Esophagus squamous epithelium (tissue), 4 donors: ENCODE results near the gene MAP3K7.

Experiments used
- POLR2A ChIP-seq, 4 donors: fragments of 450-650 bp; IDR thresholded peaks; one replicate each; pipeline ENCODE4 v1.6.1; 2017; ENCODE audit warnings: antibody characterized with exemption in 4 of 4, mild to moderate bottlenecking in 4 of 4, moderate library complexity in 3 of 4
- TF ChIP-seq, protein P1 (sequence below), 6 experiments: fragments of 450-650 bp in 4 of 6; fragments of 200-600 bp in 2 of 6; sonication (generic) in 2 of 6; IDR thresholded peaks; one replicate each; pipeline ENCODE4 v1.5.1; 2016 to 2019; ENCODE audit warnings: antibody characterized with exemption in 6 of 6, mild to moderate bottlenecking in 4 of 6, moderate library complexity in 4 of 6

GRCh38 chr6:90586836-90587638, at the start of gene MAP3K7:
- TF ChIP-seq, protein P1, sequence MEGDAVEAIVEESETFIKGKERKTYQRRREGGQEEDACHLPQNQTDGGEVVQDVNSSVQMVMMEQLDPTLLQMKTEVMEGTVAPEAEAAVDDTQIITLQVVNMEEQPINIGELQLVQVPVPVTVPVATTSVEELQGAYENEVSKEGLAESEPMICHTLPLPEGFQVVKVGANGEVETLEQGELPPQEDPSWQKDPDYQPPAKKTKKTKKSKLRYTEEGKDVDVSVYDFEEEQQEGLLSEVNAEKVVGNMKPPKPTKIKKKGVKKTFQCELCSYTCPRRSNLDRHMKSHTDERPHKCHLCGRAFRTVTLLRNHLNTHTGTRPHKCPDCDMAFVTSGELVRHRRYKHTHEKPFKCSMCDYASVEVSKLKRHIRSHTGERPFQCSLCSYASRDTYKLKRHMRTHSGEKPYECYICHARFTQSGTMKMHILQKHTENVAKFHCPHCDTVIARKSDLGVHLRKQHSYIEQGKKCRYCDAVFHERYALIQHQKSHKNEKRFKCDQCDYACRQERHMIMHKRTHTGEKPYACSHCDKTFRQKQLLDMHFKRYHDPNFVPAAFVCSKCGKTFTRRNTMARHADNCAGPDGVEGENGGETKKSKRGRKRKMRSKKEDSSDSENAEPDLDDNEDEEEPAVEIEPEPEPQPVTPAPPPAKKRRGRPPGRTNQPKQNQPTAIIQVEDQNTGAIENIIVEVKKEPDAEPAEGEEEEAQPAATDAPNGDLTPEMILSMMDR (IDR thresholded peaks at IDR 0.05) = no peak
- peak in 2 of 4 donors; percentile 64 to 77 for TF ChIP-seq POLR2A (IDR thresholded peaks at IDR 0.05)
